PC-9 (cell line): Measurements from ENCODE around the gene RNF169.

Experiments used
- CTCF ChIP-seq: fragments of 200-600 bp; sonication (generic); conservative IDR thresholded peaks from 2 replicates; pipeline ENCODE4 v1.6.1; 2017; ENCODE audit warnings: mixed run types, antibody characterized with exemption, mild to moderate bottlenecking, moderate library complexity
- EZH2 ChIP-seq: fragments of 200-600 bp; sonication (generic); IDR thresholded peaks from 2 replicates; pipeline ENCODE4 v1.8.0; 2017; ENCODE audit warnings: antibody characterized with exemption, low read depth

GRCh38 chr11:74773476-74773875 is 24.8 kb downstream of the RNF169 start:
- TF ChIP-seq EZH2 (no peak), CTCF (no peak)
